Mesendoderm (in vitro differentiated cells): Measurements from ENCODE around the gene REXO2.

Experiments
- DNase-seq: peaks from one replicate; pipeline ENCODE4 v3.0.0; 2013
- H2AK5ac ChIP-seq: 2 replicates; pipeline ENCODE4 v1.6.1; 2013; ENCODE audit warnings: low read length, inconsistent platforms
- H2BK120ac ChIP-seq: 2 replicates; pipeline ENCODE4 v1.6.1; 2013; ENCODE audit warnings: low read depth, mild to moderate bottlenecking, low read length, moderate library complexity, mixed read lengths
- H2BK15ac ChIP-seq: replicated peaks from 2 replicates; pipeline ENCODE4 v1.6.1; 2013; ENCODE audit warnings: low read depth, mild to moderate bottlenecking, moderate library complexity
- H2BK5ac ChIP-seq: 2 replicates; pipeline ENCODE4 v1.6.1; 2013; ENCODE audit warnings: low read length, inconsistent platforms
- H3K18ac ChIP-seq: 2 replicates; pipeline ENCODE4 v1.6.1; 2013; ENCODE audit warnings: mild to moderate bottlenecking, low read length, mixed read lengths
- H3K23ac ChIP-seq: one replicate; pipeline ENCODE4 v1.6.1; 2013; ENCODE audit warnings: low read length
- H3K27ac ChIP-seq: 2 replicates; pipeline ENCODE4 v1.5.1; 2013; ENCODE audit warnings: low read depth, mild to moderate bottlenecking, inconsistent platforms, low read length, moderate library complexity
- H3K27me3 ChIP-seq: 2 replicates; pipeline ENCODE4 v1.6.1; 2013; ENCODE audit warnings: low read length, control low read depth, mild to moderate bottlenecking, inconsistent platforms; ENCODE audit not compliant: insufficient read depth, poor library complexity
- H3K36me3 ChIP-seq: 2 replicates; pipeline ENCODE4 v1.6.1; 2013; ENCODE audit warnings: low read length, inconsistent platforms; ENCODE audit not compliant: control insufficient read depth, insufficient read depth
- H3K4ac ChIP-seq: one replicate; pipeline ENCODE4 v1.6.1; 2013; ENCODE audit warnings: low read depth, mild to moderate bottlenecking, low read length, moderate library complexity
- H3K4me1 ChIP-seq: 2 replicates; pipeline ENCODE4 v1.6.1; 2013; ENCODE audit warnings: low read depth, low read length, inconsistent platforms; ENCODE audit not compliant: control insufficient read depth
- H3K4me2 ChIP-seq: 2 replicates; pipeline ENCODE4 v1.6.1; 2013; ENCODE audit warnings: low read length
- H3K4me3 ChIP-seq: 2 replicates; pipeline ENCODE4 v1.5.1; 2013; ENCODE audit warnings: mild to moderate bottlenecking, low read length
- H3K56ac ChIP-seq: one replicate; pipeline ENCODE4 v1.6.1; 2013; ENCODE audit warnings: low read length
- H3K79me1 ChIP-seq: 2 replicates; pipeline ENCODE4 v1.6.1; 2013; ENCODE audit warnings: low read length, inconsistent platforms
- H3K79me2 ChIP-seq: 2 replicates; pipeline ENCODE4 v1.6.1; 2013; ENCODE audit warnings: mild to moderate bottlenecking, low read length; ENCODE audit not compliant: control insufficient read depth, insufficient read depth
- H3K9ac ChIP-seq: 2 replicates; pipeline ENCODE4 v1.6.1; 2013; ENCODE audit warnings: low read length, inconsistent platforms
- H4K5ac ChIP-seq: one replicate; pipeline ENCODE4 v1.6.1; 2013; ENCODE audit warnings: low read length
- H4K8ac ChIP-seq: one replicate; pipeline ENCODE4 v1.6.1; 2013; ENCODE audit warnings: low read depth, mild to moderate bottlenecking, control low read depth, low read length, moderate library complexity
- WGBS: extraction: QIAGEN DNeasy Blood & Tissue Kit; methylation state at CpG from one replicate; pipeline ENCODE4 v1.1.7; 2013; ENCODE audit warnings: low lambda C conversion rate, missing lambda C conversion rate; ENCODE audit not compliant: insufficient coverage; ENCODE audit errors: extremely low coverage; 5-methylcytosine and 5-hydroxymethylcytosine counted together

The REXO2 gene

GRCh38 chr11:114482114-114482513, 42.8 kb downstream of the REXO2 start:
- no peaks in the 10 kb centered on the region for H3K27me3 ChIP-seq
- no peak overlapping the region for H3K9ac ChIP-seq
- H3K18ac ChIP-seq: no peak overlapping the region
- H2BK120ac ChIP-seq: no peak overlapping the region
- H3K23ac ChIP-seq: no peak overlapping the region
- no peak overlapping the region for H3K4ac ChIP-seq
- no peak overlapping the region for H3K4me2 ChIP-seq
- H4K5ac ChIP-seq: no peak overlapping the region
- H3K56ac ChIP-seq: no peak overlapping the region
- no peaks in the 10 kb centered on the region for H3K79me1 ChIP-seq
- DNase-seq: no peak
- H2BK5ac ChIP-seq: no peak overlapping the region
- no peak overlapping the region for H4K8ac ChIP-seq
- H3K36me3 ChIP-seq: no peaks in the 10 kb centered on the region
- no peaks in the 10 kb centered on the region for H3K79me2 ChIP-seq
- no peak overlapping the region for H3K4me3 ChIP-seq
- H2AK5ac ChIP-seq: no peak overlapping the region
- WGBS: no CpG with 5 or more reads among the region's 1 CpG
- peaks cover 5% of the 10 kb centered on the region for H3K4me1 ChIP-seq
- no peak overlapping the region for H3K27ac ChIP-seq
- no peak overlapping the region for H2BK15ac ChIP-seq

GRCh38 chr11:114483929-114484328, 44.7 kb downstream of the REXO2 start:
- H2BK120ac ChIP-seq: no peak overlapping the region
- no peak overlapping the region for H3K56ac ChIP-seq
- H2BK15ac ChIP-seq: no peak overlapping the region
- H3K79me1 ChIP-seq: no peaks in the 10 kb centered on the region
- no peaks in the 10 kb centered on the region for H3K79me2 ChIP-seq
- no peak overlapping the region for H3K4me3 ChIP-seq
- no peak overlapping the region for H3K18ac ChIP-seq
- H2BK5ac ChIP-seq: no peak overlapping the region
- no peaks in the 10 kb centered on the region for H3K27me3 ChIP-seq
- no peak overlapping the region for H2AK5ac ChIP-seq
- no peaks in the 10 kb centered on the region for H3K36me3 ChIP-seq
- no peak overlapping the region for H3K4ac ChIP-seq
- no CpG with 5 or more reads among the region's 2 CpGs for WGBS
- H4K5ac ChIP-seq: no peak overlapping the region
- no peak overlapping the region for H3K23ac ChIP-seq
- no peak overlapping the region for H3K9ac ChIP-seq
- no peak overlapping the region for H3K4me2 ChIP-seq
- peak; percentile 55 for DNase-seq
- peaks cover 3% of the 10 kb centered on the region for H3K4me1 ChIP-seq
- H4K8ac ChIP-seq: no peak overlapping the region
- H3K27ac ChIP-seq: no peak overlapping the region

GRCh38 chr11:114496915-114497314, 57.6 kb downstream of the REXO2 start:
- no peaks in the 10 kb centered on the region for H3K79me1 ChIP-seq

GRCh38 chr11:114499756-114500155, 60.5 kb downstream of the REXO2 start:
- Histone ChIP-seq H4K5ac (no peak overlapping the region), H3K56ac (no peak overlapping the region), H2BK120ac (no peak overlapping the region), H3K79me2 (no peaks in the 10 kb centered on the region), H2BK5ac (no peak overlapping the region), H3K4me2 (no peak overlapping the region), H3K27ac (no peak overlapping the region), H3K4ac (no peak overlapping the region), H3K79me1 (no peaks in the 10 kb centered on the region), H3K4me3 (no peak overlapping the region), H2AK5ac (no peak overlapping the region), H3K18ac (no peak overlapping the region), H3K23ac (no peak overlapping the region), H4K8ac (no peak overlapping the region), H3K9ac (no peak overlapping the region), H3K27me3 (no peaks in the 10 kb centered on the region), H3K4me1 (no peaks in the 10 kb centered on the region), H3K36me3 (no peaks in the 10 kb centered on the region), H2BK15ac (no peak overlapping the region)
- no peak for DNase-seq

More at GRCh38 chr11:114496915-114497314, 57.6 kb downstream of the REXO2 start:
- Histone ChIP-seq H3K18ac (no peak overlapping the region), H4K5ac (no peak overlapping the region), H3K23ac (no peak overlapping the region), H3K4me2 (no peak overlapping the region), H2AK5ac (no peak overlapping the region), H3K36me3 (no peaks in the 10 kb centered on the region), H3K27me3 (no peaks in the 10 kb centered on the region), H3K9ac (no peak overlapping the region), H2BK120ac (no peak overlapping the region), H2BK15ac (no peak overlapping the region), H3K4me3 (no peak overlapping the region), H3K27ac (no peak overlapping the region), H3K79me2 (no peaks in the 10 kb centered on the region), H3K4me1 (no peaks in the 10 kb centered on the region), H3K4ac (no peak overlapping the region), H3K56ac (no peak overlapping the region), H2BK5ac (no peak overlapping the region), H4K8ac (no peak overlapping the region)
- WGBS: 100% methylated on average over 1 of the region's 3 CpGs
- DNase-seq: no peak
